Heart left ventricle (tissue), 13 donors: ENCODE measurements around the gene CCL20.

ENCODE experiments used
- POLR2A ChIP-seq, 2 donors: fragments of 450-650 bp; IDR thresholded peaks; one replicate each; pipeline ENCODE4 v1.6.1; 2017; ENCODE audit warnings: antibody characterized with exemption in 2 of 2, mild to moderate bottlenecking in 2 of 2, moderate library complexity in 2 of 2
- TF ChIP-seq, protein P1 (sequence below), 12 donors: fragments of 200-600 bp; sonication (generic) in 4 of 12; IDR thresholded peaks; one replicate each; pipeline versions ENCODE4 v1.5.0 to v1.8.0; 2018 to 2022; ENCODE audit warnings: antibody characterized with exemption in 12 of 12, mild to moderate bottlenecking in 5 of 12
- donor health status: ischemic (EF 13 %, LVEDD 7.1; RV severe dilation, severe dysfunction).
- donor health status: DM: no; HTN: yes; CAD: no.
- donor health status: DM: no; HTN: no; CAD: no.
- donor health status: ischemic (EF 25% LVEDD 6.9; RV normal size, moderate dysfunction).
- donor health status: ischemic (EF 25% LVEDD 5.7; RV mildly dilated, moderate dysfunction).
- donor health status: ischemic (EF 35%, LVEDD 5.7; RV mildly dilated, moderate dysfunction).
- donor health status: nonischemic (EF 11% LVEDD 7.7; RV severe dilation, severe dysfunction).
- donor health status: DM: yes; HTN: yes; CAD: no.
- donor health status: PGD.
- donor health status: ischemic (EF 29% LVEDD 5.4; RV normal size, mild dysfunction).
- donor health status: nonischemic (EF 23%, LVEDD 6.1; RV moderate dilation, normal function).

DNA sequence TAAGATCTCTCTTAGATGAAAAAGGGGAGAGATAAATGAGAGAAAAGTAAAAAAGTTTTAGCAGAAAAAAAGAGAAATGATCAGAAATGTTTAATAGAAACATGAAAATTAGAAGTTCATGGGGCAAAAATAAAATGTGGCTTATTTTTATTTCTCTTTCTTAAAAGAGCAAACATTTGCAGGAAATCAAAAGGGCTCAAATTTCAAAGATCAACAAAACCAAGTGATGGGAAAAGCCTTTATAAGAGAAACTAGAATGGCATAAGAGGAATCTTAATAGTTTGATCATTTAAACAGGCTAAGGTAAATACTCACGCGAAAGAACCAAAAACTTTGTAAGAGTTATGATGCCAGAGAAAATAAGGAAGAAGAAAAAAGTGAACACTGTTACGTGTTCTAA is 34.5 kb downstream of the CCL20 start:
- TF ChIP-seq, protein P1, sequence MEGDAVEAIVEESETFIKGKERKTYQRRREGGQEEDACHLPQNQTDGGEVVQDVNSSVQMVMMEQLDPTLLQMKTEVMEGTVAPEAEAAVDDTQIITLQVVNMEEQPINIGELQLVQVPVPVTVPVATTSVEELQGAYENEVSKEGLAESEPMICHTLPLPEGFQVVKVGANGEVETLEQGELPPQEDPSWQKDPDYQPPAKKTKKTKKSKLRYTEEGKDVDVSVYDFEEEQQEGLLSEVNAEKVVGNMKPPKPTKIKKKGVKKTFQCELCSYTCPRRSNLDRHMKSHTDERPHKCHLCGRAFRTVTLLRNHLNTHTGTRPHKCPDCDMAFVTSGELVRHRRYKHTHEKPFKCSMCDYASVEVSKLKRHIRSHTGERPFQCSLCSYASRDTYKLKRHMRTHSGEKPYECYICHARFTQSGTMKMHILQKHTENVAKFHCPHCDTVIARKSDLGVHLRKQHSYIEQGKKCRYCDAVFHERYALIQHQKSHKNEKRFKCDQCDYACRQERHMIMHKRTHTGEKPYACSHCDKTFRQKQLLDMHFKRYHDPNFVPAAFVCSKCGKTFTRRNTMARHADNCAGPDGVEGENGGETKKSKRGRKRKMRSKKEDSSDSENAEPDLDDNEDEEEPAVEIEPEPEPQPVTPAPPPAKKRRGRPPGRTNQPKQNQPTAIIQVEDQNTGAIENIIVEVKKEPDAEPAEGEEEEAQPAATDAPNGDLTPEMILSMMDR (IDR thresholded peaks at IDR 0.05): no peak
- no peak for TF ChIP-seq POLR2A (IDR thresholded peaks at IDR 0.05)
